HG03442 (cell line): ENCODE measurements around the gene FUOM.
"Not testable (repeated sequence)": the region's sequence is repeated elsewhere in the genome, so short reads cannot be mapped to it uniquely, and the experiment has no call there.

ENCODE experiments used
- ATAC-seq: cut with Tn5 transposase; IDR thresholded peaks from one replicate; pipeline ENCODE4 v1.9.1; 2021; ENCODE audit warnings: mild to moderate bottlenecking, moderate library complexity; ENCODE audit not compliant: unreplicated experiment

Gene FUOM

GRCh38 chr10:133370030-133370786 is 12.4 kb upstream of the FUOM start:
- no peak for ATAC-seq

- ATAC-seq, result no peak
Observed at GRCh38 chr10:133368153-133368552, 10.3 kb upstream of the FUOM start.

GRCh38 chr10:133367461-133367860 is 9.6 kb upstream of the FUOM start:
- ATAC-seq, result not testable (repeated sequence)

- ATAC-seq, result no peak
Observed at GRCh38 chr10:133366751-133367150, 8.9 kb upstream of the FUOM start.

GRCh38 chr10:133366130-133366478 is 8.3 kb upstream of the FUOM start:
- ATAC-seq, result no peak

GRCh38 chr10:133365461-133366129 is 7.8 kb upstream of the FUOM start:
- no peak for ATAC-seq

GRCh38 chr10:133364645-133365431 is 7.0 kb upstream of the FUOM start:
- no peak for ATAC-seq

GRCh38 chr10:133362846-133363245 is 5.0 kb upstream of the FUOM start:
- no peak for ATAC-seq

GRCh38 chr10:133361773-133362441 is 4.1 kb upstream of the FUOM start:
- ATAC-seq, result no peak

GRCh38 chr10:133361227-133361626 is 3.4 kb upstream of the FUOM start:
- no peak for ATAC-seq

GRCh38 chr10:133359972-133360610 is 2.3 kb upstream of the FUOM start:
- ATAC-seq, result no peak

- no peak for ATAC-seq
Observed at GRCh38 chr10:133359554-133359971, 1.7 kb upstream of the FUOM start.

- no peak for ATAC-seq
Observed at GRCh38 chr10:133358925-133359310, 1.1 kb upstream of the FUOM start.

GRCh38 chr10:133358162-133358924 is 524 bp upstream of the FUOM start:
- ATAC-seq, result no peak

- ATAC-seq, result no peak
Observed at GRCh38 chr10:133356549-133357284, 1.1 kb downstream of the FUOM start.

GRCh38 chr10:133355991-133356390 is 1.8 kb downstream of the FUOM start:
- no peak for ATAC-seq

GRCh38 chr10:133355266-133355665 is 2.6 kb downstream of the FUOM start:
- ATAC-seq, result no peak

GRCh38 chr10:133354672-133355240 is 3.1 kb downstream of the FUOM start:
- ATAC-seq, result no peak

- no peak for ATAC-seq
Observed at GRCh38 chr10:133353988-133354605, 3.7 kb downstream of the FUOM start.
